Suprapubic skin (tissue), 4 donors: ENCODE data around the gene HBD. TPM values are rescaled to one million over a fixed set of nuclear protein-coding genes. Genes with fewer than 3 reads are reported as not detected.

Experiments used
- DNase-seq, 2 donors: peaks; one replicate each; pipeline ENCODE4 v3.0.0-alpha.2; 2019; ENCODE audit warnings: low spot score in 2 of 2
- H3K27ac ChIP-seq: fragments of 200-600 bp; sonication (generic); one replicate; pipeline ENCODE4 v1.5.1; 2019
- H3K27me3 ChIP-seq: fragments of 200-600 bp; sonication (generic); one replicate; pipeline ENCODE4 v1.5.1; 2019
- H3K36me3 ChIP-seq: fragments of 200-600 bp; sonication (generic); one replicate; pipeline ENCODE4 v1.5.1; 2019
- H3K4me1 ChIP-seq: fragments of 200-600 bp; sonication (generic); one replicate; pipeline ENCODE4 v1.5.1; 2019
- H3K4me3 ChIP-seq: fragments of 200-600 bp; sonication (generic); one replicate; pipeline ENCODE4 v1.5.1; 2019; ENCODE audit warnings: mild to moderate bottlenecking
- H3K9me3 ChIP-seq: fragments of 200-600 bp; sonication (generic); one replicate; pipeline ENCODE4 v1.5.1; 2019
- EP300 ChIP-seq: sonication (generic); formaldehyde crosslinking; IDR thresholded peaks from one replicate; pipeline ENCODE4 v1.6.1; 2017; ENCODE audit warnings: antibody characterized with exemption
- POLR2A ChIP-seq, 2 donors: fragments of 450-650 bp; IDR thresholded peaks; one replicate each; pipeline ENCODE4 v1.6.1; 2017; ENCODE audit warnings: antibody characterized with exemption in 2 of 2, mild to moderate bottlenecking in 2 of 2, moderate library complexity in 2 of 2
- POLR2AphosphoS5 ChIP-seq, 3 donors: sonication (generic); formaldehyde crosslinking; IDR thresholded peaks; one replicate each; pipeline ENCODE4 v1.6.1; 2017; ENCODE audit warnings: antibody characterized with exemption in 3 of 3
- WGBS: methylation state at CpG from one replicate; pipeline ENCODE4 v1.1.5; 2018; 5-methylcytosine and 5-hydroxymethylcytosine counted together
- total RNA-seq, 4 donors: library from RNA; depleted of rRNA; stranded (reverse); fragments of >200 nt; gene quantifications; one replicate each; pipeline ENCODE4 v1.1.0, GENCODE V29; 2016
- TF ChIP-seq, protein P1 (sequence below), 2 donors: fragments of 200-600 bp in 1 of 2; fragments of 450-650 bp in 1 of 2; sonication (generic) in 1 of 2; IDR thresholded peaks; one replicate each; pipeline ENCODE4 v1.5.1; 2016 to 2019; ENCODE audit warnings: antibody characterized with exemption in 2 of 2, mild to moderate bottlenecking in 1 of 2, moderate library complexity in 1 of 2

Gene HBD
- total RNA-seq, 4 donors from 2014 or later, result not detected

DNA sequence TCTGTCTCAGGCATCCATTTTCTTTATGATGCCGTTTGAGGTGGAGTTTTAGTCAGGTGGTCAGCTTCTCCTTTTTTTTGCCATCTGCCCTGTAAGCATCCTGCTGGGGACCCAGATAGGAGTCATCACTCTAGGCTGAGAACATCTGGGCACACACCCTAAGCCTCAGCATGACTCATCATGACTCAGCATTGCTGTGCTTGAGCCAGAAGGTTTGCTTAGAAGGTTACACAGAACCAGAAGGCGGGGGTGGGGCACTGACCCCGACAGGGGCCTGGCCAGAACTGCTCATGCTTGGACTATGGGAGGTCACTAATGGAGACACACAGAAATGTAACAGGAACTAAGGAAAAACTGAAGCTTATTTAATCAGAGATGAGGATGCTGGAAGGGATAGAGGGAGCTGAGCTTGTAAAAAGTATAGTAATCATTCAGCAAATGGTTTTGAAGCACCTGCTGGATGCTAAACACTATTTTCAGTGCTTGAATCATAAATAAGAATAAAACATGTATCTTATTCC is 46.4 kb upstream of the HBD start:
- WGBS, result 54% methylated on average over 3 of the region's 3 CpGs
- H3K27ac ChIP-seq, result no peak overlapping the region

GRCh38 chr11:5279471-5280090 is 45.3 kb upstream of the HBD start:
- H3K4me1 ChIP-seq, result no peaks in the 10 kb centered on the region
- no peak for TF ChIP-seq EP300
- TF ChIP-seq, protein P1, sequence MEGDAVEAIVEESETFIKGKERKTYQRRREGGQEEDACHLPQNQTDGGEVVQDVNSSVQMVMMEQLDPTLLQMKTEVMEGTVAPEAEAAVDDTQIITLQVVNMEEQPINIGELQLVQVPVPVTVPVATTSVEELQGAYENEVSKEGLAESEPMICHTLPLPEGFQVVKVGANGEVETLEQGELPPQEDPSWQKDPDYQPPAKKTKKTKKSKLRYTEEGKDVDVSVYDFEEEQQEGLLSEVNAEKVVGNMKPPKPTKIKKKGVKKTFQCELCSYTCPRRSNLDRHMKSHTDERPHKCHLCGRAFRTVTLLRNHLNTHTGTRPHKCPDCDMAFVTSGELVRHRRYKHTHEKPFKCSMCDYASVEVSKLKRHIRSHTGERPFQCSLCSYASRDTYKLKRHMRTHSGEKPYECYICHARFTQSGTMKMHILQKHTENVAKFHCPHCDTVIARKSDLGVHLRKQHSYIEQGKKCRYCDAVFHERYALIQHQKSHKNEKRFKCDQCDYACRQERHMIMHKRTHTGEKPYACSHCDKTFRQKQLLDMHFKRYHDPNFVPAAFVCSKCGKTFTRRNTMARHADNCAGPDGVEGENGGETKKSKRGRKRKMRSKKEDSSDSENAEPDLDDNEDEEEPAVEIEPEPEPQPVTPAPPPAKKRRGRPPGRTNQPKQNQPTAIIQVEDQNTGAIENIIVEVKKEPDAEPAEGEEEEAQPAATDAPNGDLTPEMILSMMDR (IDR thresholded peaks at IDR 0.05), result no peak
- TF ChIP-seq POLR2AphosphoS5 (IDR thresholded peaks at IDR 0.05), result no peak
- no peak for TF ChIP-seq POLR2A (IDR thresholded peaks at IDR 0.05)
- WGBS, result 80% methylated on average over 4 of the region's 4 CpGs
- H3K27ac ChIP-seq, result no peak overlapping the region
- no peaks in the 10 kb centered on the region for H3K27me3 ChIP-seq
- no peak overlapping the region for H3K4me3 ChIP-seq
- H3K9me3 ChIP-seq, result no peaks in the 10 kb centered on the region
- no peaks in the 10 kb centered on the region for H3K36me3 ChIP-seq
- DNase-seq, result no peak

More for the DNA sequence above, 46.4 kb upstream of the HBD start:
- Histone ChIP-seq H3K4me3 (no peak overlapping the region), H3K9me3 (no peaks in the 10 kb centered on the region), H3K4me1 (no peaks in the 10 kb centered on the region), H3K36me3 (no peaks in the 10 kb centered on the region), H3K27me3 (no peaks in the 10 kb centered on the region)
- no peak for DNase-seq
- TF ChIP-seq POLR2A (IDR thresholded peaks at IDR 0.05) (no peak), EP300 (no peak), POLR2AphosphoS5 (IDR thresholded peaks at IDR 0.05) (no peak)
- TF ChIP-seq, protein P1 (IDR thresholded peaks at IDR 0.05), result no peak

DNA sequence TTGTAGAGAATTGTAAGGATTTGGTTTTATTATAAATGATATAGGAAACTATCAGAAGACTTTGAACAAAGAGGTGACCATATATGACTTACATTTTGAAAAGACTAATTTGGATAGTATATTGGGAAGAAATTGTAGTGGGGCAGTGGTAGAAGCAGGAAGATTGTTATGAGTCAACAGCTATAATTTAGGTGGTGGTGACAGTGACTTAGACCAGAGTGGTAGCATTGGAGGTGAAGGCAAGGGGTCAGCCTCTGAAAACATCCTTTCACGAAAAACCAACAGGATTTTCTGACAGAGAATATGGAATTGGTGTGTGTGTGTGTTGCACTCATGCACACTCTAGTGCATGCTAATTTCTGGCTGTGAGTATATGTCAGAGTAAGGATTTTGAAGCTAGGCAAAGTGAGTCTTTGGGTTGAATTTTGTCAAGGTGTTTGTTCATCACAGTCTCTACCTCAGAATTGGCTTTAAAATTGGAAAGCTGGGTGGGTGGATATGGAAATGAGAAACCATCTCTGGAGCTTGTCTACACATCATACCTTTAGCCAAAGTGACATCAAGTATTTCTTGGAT is 43.6 kb upstream of the HBD start:
- H3K27me3 ChIP-seq, result no peaks in the 10 kb centered on the region
- no peak overlapping the region for H3K27ac ChIP-seq
- no peak for DNase-seq
- no peak overlapping the region for H3K4me3 ChIP-seq
- H3K9me3 ChIP-seq, result no peaks in the 10 kb centered on the region
- no peak for TF ChIP-seq POLR2AphosphoS5 (IDR thresholded peaks at IDR 0.05)
- H3K36me3 ChIP-seq, result no peaks in the 10 kb centered on the region
- H3K4me1 ChIP-seq, result no peaks in the 10 kb centered on the region
- 80% methylated on average over 1 of the region's 1 CpG for WGBS

DNA sequence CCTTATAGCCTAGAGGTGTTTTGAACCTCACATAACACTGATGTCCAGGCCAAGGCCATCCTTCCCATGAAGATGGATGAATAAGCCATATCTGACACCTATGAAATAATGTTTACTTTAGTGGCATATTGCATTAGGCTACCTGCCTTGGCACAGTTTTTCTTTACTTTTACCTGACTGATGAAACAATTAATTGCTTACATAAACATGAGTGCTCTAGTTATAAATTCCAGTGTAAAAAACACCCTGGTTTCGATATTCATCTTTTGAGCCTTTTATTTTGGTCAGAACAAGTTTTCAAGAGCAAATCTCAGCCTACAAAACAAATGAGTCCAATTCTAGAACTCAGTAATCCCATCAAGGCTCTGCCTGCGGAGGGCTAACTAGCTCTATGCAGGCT is 42.4 kb upstream of the HBD start:
- H3K9me3 ChIP-seq, result no peaks in the 10 kb centered on the region
- no peaks in the 10 kb centered on the region for H3K4me1 ChIP-seq
- WGBS, result 83% methylated on average over 2 of the region's 2 CpGs
- H3K36me3 ChIP-seq, result no peaks in the 10 kb centered on the region
- TF ChIP-seq, protein P1 (IDR thresholded peaks at IDR 0.05), result no peak
- TF ChIP-seq POLR2AphosphoS5 (IDR thresholded peaks at IDR 0.05) (no peak), POLR2A (IDR thresholded peaks at IDR 0.05) (no peak), EP300 (no peak)
- H3K27ac ChIP-seq, result no peak overlapping the region
- no peak overlapping the region for H3K4me3 ChIP-seq
- no peaks in the 10 kb centered on the region for H3K27me3 ChIP-seq
- no peak for DNase-seq

DNA sequence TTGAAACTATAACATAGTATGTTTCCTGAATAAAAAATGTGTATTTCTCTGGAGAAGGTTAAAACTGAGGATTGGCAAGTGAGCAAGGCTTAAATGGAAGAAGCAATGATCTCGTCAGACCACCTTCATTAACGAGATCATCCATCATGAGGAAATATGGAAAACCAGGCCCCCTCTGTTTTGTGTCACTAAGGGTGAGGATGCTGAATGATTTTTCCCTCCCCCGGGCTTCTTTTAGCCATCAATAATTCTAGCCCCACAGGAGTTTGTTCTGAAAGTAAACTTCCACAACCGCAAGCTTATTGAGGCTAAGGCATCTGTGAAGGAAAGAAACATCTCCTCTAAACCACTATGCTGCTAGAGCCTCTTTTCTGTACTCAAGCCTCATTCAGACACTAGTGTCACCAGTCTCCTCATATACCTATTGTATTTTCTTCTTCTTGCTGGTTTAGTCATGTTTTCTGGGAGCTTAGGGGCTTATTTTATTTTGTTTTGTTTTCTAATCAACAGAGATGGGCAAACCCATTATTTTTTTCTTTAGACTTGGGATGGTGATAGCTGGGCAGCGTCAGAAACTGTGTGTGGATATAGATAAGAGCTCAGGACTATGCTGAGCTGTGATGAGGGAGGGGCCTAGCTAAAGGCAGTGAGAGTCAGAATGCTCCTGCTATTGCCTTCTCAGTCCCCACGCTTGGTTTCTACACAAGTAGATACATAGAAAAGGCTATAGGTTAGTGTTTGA is 41.3 kb upstream of the HBD start:
- Histone ChIP-seq H3K27me3 (no peaks in the 10 kb centered on the region), H3K36me3 (no peaks in the 10 kb centered on the region), H3K27ac (no peak overlapping the region), H3K9me3 (no peaks in the 10 kb centered on the region), H3K4me3 (no peak overlapping the region), H3K4me1 (no peaks in the 10 kb centered on the region)
- DNase-seq, result no peak
- TF ChIP-seq EP300 (no peak), POLR2AphosphoS5 (IDR thresholded peaks at IDR 0.05) (no peak), POLR2A (IDR thresholded peaks at IDR 0.05) (no peak)
- TF ChIP-seq, protein P1 (IDR thresholded peaks at IDR 0.05), result no peak
- 84% methylated on average over 6 of the region's 6 CpGs for WGBS
